ENCODE measurements around the gene RSPH6A.

The RSPH6A gene

DNA sequence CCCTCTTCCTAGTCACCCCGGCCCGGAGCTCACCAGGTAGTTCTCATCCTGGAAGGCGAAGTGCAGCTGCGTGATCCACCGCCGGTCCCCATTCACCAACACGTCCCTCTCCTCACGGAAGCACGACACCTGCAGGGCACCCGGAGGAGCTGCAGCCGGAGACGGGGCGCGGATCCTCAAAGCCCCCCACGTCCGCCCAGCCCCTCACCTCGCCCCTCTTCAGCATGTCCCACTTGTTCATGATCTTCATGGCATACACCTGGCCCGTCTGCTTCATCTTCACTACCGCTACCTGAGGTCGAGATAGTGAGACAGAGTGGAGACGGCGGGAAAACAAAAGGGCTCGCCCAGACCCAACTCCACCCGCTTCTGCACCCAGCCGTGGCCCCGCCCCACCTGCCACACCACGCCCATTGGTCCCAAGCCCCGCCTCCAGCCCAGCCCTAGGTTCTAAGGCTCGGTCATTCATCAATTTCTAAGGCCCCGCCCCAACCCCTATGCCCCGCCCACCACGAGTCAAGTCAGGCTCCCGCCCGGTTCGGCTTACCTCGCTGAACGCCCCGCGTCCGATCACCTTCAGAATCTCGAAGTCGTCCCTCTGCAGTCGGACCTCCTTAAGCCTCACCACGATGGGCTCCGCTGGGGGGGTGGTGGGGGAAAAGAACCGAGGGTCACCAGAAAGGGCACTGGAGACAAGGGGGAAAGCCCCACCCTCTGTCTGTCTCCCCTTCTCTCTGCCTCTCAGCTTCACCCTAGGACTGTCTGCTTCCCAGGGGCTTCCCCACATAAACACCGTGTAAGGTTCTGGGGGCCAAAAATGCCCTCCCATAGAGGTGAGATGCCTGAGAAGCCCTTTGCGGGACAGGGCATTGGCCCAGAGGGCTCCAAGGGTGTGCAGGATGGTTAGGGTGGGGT is 35.6 kb downstream of the RSPH6A start:
- peak; percentile 28 to 58 for DNase-seq

- DNase-seq: no peak
Measured at GRCh38 chr19:45778010-45778661, 37.0 kb downstream of the RSPH6A start.

GRCh38 chr19:45777395-45777961 is 37.6 kb downstream of the RSPH6A start:
- DNase-seq: no peak

DNA sequence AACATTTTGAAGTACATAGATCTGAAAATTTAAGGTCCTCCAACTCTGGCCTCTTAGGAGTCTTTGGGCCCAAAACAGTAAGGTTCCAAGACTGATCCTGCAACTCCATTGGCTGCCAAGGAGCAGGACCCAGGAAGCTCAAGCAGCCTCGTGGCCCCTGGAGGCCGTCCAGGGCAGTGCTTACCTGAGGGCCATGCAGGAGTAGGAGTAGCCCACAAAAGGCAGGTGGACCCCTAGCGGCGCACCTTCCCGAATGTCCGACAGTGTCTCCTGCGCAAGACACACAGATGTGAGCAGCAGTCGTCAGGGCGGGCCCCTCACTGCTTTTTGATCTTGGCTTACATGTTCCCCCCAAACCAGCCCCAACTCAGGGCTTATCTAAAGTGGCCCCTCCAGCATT is 40.3 kb downstream of the RSPH6A start:
- DNase-seq: no peak

DNA sequence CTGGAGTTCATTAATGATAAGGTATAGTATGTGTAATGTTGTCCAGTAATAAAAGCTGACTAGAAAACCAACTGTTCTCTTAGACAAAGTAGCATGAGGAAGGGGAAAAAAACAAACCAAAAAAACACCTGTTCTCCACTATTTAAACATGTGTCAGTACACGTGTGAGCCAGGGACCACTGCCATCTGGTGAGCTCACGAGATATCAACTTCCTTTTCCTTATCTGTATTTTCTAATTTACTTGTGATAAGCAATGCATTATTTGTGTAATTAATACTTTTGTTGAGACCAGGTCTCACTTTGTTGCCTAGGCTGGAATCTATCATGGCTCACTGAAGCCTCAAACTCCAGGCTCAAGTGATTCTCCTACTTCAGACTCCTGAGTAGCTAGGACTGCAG is 41.7 kb downstream of the RSPH6A start:
- no peak for DNase-seq

DNA sequence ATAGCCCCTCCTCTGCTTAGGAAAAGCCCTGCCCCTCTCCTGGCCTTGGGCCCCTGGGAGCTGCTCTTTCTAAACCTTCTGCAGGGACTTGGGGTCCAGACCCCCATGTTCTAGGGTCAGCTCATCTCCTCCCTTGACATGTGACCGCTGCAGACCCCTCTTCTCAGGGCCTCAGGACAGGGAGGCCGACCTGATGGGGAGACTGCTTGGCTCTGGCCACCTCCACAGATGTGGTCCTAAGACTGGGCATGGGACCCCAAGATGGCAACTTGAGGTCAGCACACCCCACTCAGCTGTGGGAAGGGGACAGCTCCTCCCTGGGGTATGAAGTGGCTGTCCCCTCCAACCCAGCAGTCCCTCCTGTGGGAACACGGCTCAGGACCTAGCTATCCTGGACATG is 42.2 kb downstream of the RSPH6A start:
- DNase-seq: no peak

GRCh38 chr19:45772130-45772840 is 42.8 kb downstream of the RSPH6A start:
- DNase-seq: no peak

DNA sequence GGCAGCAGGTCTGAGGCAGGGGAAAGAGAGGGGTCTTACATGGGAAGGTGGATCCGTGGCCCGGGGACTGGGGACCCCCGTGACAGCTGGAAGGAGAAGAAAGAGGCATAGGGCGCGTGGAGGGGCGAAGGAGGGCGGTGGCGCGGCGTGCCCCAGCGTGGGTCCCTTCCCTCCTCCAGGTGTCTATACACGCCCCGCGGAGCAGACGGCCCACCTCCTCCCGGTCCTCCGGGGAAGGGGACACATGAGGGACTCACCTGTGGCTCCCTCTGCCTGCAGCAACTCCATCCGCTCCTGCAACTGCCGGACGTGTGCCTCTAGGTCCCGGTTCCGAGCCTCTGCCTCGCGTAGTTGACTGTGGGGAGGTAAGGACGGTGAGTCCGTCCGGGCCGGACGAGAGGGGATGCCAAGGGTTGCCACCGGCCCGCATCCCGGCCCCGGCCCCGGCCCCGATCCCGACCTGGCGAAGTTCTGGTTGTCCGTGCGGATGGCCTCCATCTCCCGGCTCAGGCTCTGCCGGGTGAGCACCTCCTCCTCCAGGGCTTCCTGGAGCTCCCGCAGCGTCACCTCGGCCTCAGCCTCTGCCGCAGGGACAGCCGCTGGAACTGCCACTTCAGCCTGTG is 43.7 kb downstream of the RSPH6A start:
- no peak for DNase-seq

DNA sequence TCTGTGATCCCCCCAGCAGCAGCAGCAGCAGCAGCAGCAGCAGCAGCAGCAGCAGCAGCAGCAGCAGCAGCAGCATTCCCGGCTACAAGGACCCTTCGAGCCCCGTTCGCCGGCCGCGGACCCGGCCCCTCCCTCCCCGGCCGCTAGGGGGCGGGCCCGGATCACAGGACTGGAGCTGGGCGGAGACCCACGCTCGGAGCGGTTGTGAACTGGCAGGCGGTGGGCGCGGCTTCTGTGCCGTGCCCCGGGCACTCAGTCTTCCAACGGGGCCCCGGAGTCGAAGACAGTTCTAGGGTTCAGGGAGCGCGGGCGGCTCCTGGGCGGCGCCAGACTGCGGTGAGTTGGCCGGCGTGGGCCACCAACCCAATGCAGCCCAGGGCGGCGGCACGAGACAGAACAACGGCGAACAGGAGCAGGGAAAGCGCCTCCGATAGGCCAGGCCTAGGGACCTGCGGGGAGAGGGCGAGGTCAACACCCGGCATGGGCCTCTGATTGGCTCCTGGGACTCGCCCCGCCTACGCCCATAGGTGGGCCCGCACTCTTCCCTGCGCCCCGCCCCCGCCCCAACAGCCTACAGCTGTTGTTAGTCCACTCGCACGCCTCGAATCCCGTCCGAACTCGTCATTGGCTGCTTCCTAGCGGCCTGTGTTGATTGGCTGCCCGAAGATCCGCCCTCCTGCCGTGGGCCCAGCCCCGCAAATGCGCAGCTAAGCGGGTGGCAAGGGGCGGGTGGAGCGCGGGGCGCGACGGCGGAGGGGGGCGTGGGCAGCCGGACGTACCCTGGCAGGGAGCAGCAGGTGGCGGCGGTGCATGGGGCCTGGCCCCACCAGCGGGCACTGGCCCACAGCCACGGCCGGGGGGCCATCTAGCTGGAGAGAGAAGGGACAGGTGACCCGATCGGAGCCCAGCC is 44.7 kb downstream of the RSPH6A start:
- DNase-seq: peak; percentile 72 to 86

GRCh38 chr19:45769821-45770191 is 45.3 kb downstream of the RSPH6A start:
- DNase-seq: peak in 1 of 2 donors; percentile 80

GRCh38 chr19:45768984-45769782 is 45.9 kb downstream of the RSPH6A start, which contains the start of gene SIX5:
Gene SIX5, minus strand, starts transcription at chr19:45769252. Its CDS starts 408 bp downstream, at chr19:45768844.
- peak; percentile 76 to 79 for DNase-seq

DNA sequence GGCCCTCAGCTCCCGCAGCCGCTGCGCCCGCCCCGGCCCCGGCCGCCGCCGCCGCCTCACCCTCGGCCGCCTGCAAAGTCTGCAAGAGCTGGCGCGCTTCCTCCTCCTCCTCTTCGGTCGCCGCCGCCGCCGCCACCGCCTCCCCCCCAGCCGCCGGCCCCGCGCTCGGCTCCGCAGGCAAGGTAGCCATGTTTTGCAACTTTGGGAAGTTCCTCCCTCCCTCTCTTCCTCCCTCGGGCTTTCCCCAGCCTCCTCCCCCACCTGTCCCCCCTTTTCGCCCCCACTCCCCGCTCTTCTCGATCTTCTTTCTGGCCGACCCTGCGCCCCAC is 46.5 kb downstream of the RSPH6A start:
- DNase-seq: peak in 1 of 2 donors; percentile 39

DNA sequence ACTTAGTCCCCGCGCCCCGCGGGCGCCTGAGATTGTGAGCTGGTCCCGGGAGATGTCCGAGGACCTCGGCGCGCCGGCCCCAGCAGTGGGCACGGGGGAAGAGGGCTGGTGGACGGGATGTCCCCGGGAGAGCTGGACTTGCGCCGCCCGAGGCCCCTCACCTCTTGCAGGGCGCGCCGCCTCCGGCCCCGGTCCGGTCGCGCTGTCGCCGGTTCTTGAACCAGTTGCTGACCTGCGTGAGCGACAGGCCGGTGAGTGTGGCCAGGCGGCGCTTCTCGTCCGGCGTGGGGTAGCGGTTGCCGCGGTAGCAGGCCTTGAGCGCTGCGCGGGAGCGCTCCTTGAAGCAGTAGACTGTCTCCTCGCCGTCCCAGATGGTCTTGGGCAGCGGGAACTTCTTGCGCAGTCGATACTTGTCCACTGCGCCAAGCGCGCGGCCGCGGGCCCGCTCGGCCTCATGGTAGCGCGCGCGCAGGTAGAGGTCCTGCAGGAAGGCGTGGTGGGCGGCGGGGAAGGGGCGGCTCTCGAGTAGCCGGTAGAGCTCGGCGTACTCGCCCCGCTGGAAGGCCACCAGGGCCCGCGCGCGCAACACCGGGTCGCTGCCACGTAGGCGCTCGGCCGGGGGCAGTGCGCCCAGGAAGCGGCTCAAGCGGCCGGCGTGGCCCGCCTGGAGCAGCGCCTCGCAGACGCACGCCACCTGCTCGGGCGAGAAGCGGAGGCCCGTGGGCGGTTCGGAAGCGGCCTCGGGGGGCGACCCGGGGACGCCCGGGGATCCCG is 47.0 kb downstream of the RSPH6A start:
- no peak for DNase-seq

- no peak for DNase-seq
Measured at GRCh38 chr19:45767410-45767880, 47.7 kb downstream of the RSPH6A start.

- DNase-seq: no peak
Measured at GRCh38 chr19:45766869-45767346, 48.2 kb downstream of the RSPH6A start.

GRCh38 chr19:45766296-45766868 is 48.7 kb downstream of the RSPH6A start:
- no peak for DNase-seq

GRCh38 chr19:45765702-45766295 is 49.3 kb downstream of the RSPH6A start:
- DNase-seq: no peak

DNA sequence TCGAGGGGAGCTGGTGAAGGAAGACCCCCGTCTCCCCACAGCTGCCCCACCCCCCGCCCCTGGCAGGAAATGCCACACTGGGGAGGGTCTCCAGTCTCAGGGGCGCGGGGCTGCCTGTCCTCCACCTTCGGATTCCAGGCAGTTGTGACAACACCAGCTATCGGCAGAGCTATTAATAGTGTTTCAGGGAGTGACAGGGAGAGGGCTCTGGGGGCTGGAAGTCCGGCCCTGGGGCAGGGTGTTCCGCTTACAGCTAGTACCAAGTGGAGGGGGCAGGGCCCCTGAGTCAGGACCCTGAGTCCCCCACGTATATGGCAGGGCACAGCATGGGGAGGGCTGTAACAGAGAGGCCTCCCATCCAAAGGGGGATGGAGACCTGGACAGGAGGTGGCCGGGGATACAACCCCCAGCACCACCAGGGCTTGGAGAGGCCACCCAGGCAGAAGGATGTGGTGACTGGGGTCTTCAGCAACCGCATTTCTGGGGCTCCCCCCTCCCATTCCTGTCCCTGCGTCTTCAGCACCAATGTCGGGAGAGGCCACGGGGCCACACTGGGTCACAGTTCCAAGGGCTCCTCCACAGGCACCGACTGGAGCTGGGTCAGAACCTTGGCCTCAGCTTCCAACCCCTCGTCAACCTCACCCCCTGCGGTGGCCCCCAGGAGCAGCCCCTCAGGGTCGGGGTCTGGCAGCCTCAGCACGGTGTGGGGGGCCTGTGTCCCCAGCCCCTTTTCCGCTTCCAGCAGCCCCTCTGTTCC is 50.0 kb downstream of the RSPH6A start:
- DNase-seq: no peak

Measured in bone marrow (tissue), 2 donors.